ENCODE results near the gene FBP2. TPM values are rescaled to one million over a fixed set of nuclear protein-coding genes. Genes with fewer than 3 reads are reported as not detected.

Gene FBP2
- not detected in 2 replicates for total RNA-seq

- peaks cover 12% of the 10 kb centered on the region for H3K27me3 Mint-ChIP-seq (ENCODE audit: low read depth)
- no peak within 1 kb of the TSS for H3K4me3 Mint-ChIP-seq (ENCODE audit: low read depth)
- H3K27ac Mint-ChIP-seq = no peak within 1 kb of the TSS
- no peaks in the 10 kb centered on the region for H3K4me1 Mint-ChIP-seq (ENCODE audit: low read depth)
- intact Hi-C loops (cut with micrococcal nuclease) = no loop called here
- no peaks in the 10 kb centered on the region for H3K36me3 Mint-ChIP-seq (ENCODE audit: low read depth)
- H3K9me3 Mint-ChIP-seq = no peaks in the 10 kb centered on the region
- no peak for DNase-seq (ENCODE audit: low spot score)
Observed at GRCh38 chr9:94593459-94594345, at the start of gene FBP2. TSS of gene FBP2 (minus strand) at chr9:94593824. CDS start at chr9:94593726, 98 bp downstream.

GRCh38 chr9:94643176-94643575, 49.6 kb upstream of the FBP2 start:
- H3K27ac Mint-ChIP-seq = no peak overlapping the region
- intact Hi-C loops (cut with micrococcal nuclease) = no loop called here
- H3K9me3 Mint-ChIP-seq = no peaks in the 10 kb centered on the region
- peaks cover 10% of the 10 kb centered on the region for H3K4me1 Mint-ChIP-seq (ENCODE audit: low read depth)
- no peak for DNase-seq (ENCODE audit: low spot score)
- H3K27me3 Mint-ChIP-seq (ENCODE audit: low read depth) = peaks cover 34% of the 10 kb centered on the region
- H3K4me3 Mint-ChIP-seq (ENCODE audit: low read depth) = no peak overlapping the region
- no peaks in the 10 kb centered on the region for H3K36me3 Mint-ChIP-seq (ENCODE audit: low read depth)

GRCh38 chr9:94642501-94642900, 48.9 kb upstream of the FBP2 start:
- DNase-seq (ENCODE audit: low spot score) = no peak
- Mint-ChIP-seq H3K27ac (no peak overlapping the region), H3K4me3 (ENCODE audit: low read depth) (no peak overlapping the region), H3K4me1 (ENCODE audit: low read depth) (peaks cover 10% of the 10 kb centered on the region), H3K27me3 (ENCODE audit: low read depth) (peaks cover 37% of the 10 kb centered on the region), H3K9me3 (no peaks in the 10 kb centered on the region), H3K36me3 (ENCODE audit: low read depth) (no peaks in the 10 kb centered on the region)
- intact Hi-C loops (cut with micrococcal nuclease) = no loop called here

GRCh38 chr9:94639999-94640376, 46.4 kb upstream of the FBP2 start:
- intact Hi-C loops (cut with micrococcal nuclease) = no loop called here
- Mint-ChIP-seq H3K9me3 (no peaks in the 10 kb centered on the region), H3K27me3 (ENCODE audit: low read depth) (peaks cover 46% of the 10 kb centered on the region), H3K4me1 (ENCODE audit: low read depth) (peaks cover 10% of the 10 kb centered on the region), H3K4me3 (ENCODE audit: low read depth) (no peak overlapping the region), H3K36me3 (ENCODE audit: low read depth) (no peaks in the 10 kb centered on the region), H3K27ac (no peak overlapping the region)
- DNase-seq (ENCODE audit: low spot score) = no peak

- peaks cover 10% of the 10 kb centered on the region for H3K4me1 Mint-ChIP-seq (ENCODE audit: low read depth)
- H3K27ac Mint-ChIP-seq = no peak within 1 kb of the TSS
- no peaks in the 10 kb centered on the region for H3K36me3 Mint-ChIP-seq (ENCODE audit: low read depth)
- peak; percentile 12 for DNase-seq (ENCODE audit: low spot score)
- H3K9me3 Mint-ChIP-seq = no peaks in the 10 kb centered on the region
- intact Hi-C loops (cut with micrococcal nuclease) = no loop called here
- H3K27me3 Mint-ChIP-seq (ENCODE audit: low read depth) = peaks cover 41% of the 10 kb centered on the region
- H3K4me3 Mint-ChIP-seq (ENCODE audit: low read depth) = peak within 1 kb of the TSS; percentile 75
Observed at GRCh38 chr9:94639061-94639998, 45.7 kb upstream of the FBP2 start, which contains the start of gene FBP1. TSS of gene FBP1 (minus strand) at chr9:94639518. CDS start at chr9:94639310, 208 bp downstream.

- Mint-ChIP-seq H3K9me3 (no peaks in the 10 kb centered on the region), H3K4me1 (ENCODE audit: low read depth) (peaks cover 10% of the 10 kb centered on the region), H3K36me3 (ENCODE audit: low read depth) (no peaks in the 10 kb centered on the region), H3K27me3 (ENCODE audit: low read depth) (peaks cover 41% of the 10 kb centered on the region), H3K4me3 (ENCODE audit: low read depth) (peak overlapping the region; percentile 75), H3K27ac (no peak overlapping the region)
- no peak for DNase-seq (ENCODE audit: low spot score)
- intact Hi-C loops (cut with micrococcal nuclease) = no loop called here
Observed at GRCh38 chr9:94638335-94639060, 44.9 kb upstream of the FBP2 start.

- intact Hi-C loops (cut with micrococcal nuclease) = no loop called here
- no peaks in the 10 kb centered on the region for H3K36me3 Mint-ChIP-seq (ENCODE audit: low read depth)
- H3K27ac Mint-ChIP-seq = no peak overlapping the region
- H3K4me1 Mint-ChIP-seq (ENCODE audit: low read depth) = no peaks in the 10 kb centered on the region
- peaks cover 35% of the 10 kb centered on the region for H3K27me3 Mint-ChIP-seq (ENCODE audit: low read depth)
- DNase-seq (ENCODE audit: low spot score) = no peak
- no peak overlapping the region for H3K4me3 Mint-ChIP-seq (ENCODE audit: low read depth)
- H3K9me3 Mint-ChIP-seq = no peaks in the 10 kb centered on the region
Observed at GRCh38 chr9:94632737-94633136, 39.1 kb upstream of the FBP2 start.

GRCh38 chr9:94631599-94631998, 38.0 kb upstream of the FBP2 start:
- intact Hi-C loops (cut with micrococcal nuclease) = no loop called here
- H3K36me3 Mint-ChIP-seq (ENCODE audit: low read depth) = no peaks in the 10 kb centered on the region
- H3K4me3 Mint-ChIP-seq (ENCODE audit: low read depth) = no peak overlapping the region
- H3K27me3 Mint-ChIP-seq (ENCODE audit: low read depth) = peaks cover 29% of the 10 kb centered on the region
- no peaks in the 10 kb centered on the region for H3K9me3 Mint-ChIP-seq
- H3K4me1 Mint-ChIP-seq (ENCODE audit: low read depth) = no peaks in the 10 kb centered on the region
- DNase-seq (ENCODE audit: low spot score) = no peak
- H3K27ac Mint-ChIP-seq = no peak overlapping the region

- Mint-ChIP-seq H3K4me1 (ENCODE audit: low read depth) (no peaks in the 10 kb centered on the region), H3K27me3 (ENCODE audit: low read depth) (peaks cover 28% of the 10 kb centered on the region), H3K4me3 (ENCODE audit: low read depth) (no peak overlapping the region), H3K36me3 (ENCODE audit: low read depth) (no peaks in the 10 kb centered on the region), H3K9me3 (no peaks in the 10 kb centered on the region), H3K27ac (no peak overlapping the region)
- intact Hi-C loops (cut with micrococcal nuclease) = no loop called here
- no peak for DNase-seq (ENCODE audit: low spot score)
Observed at GRCh38 chr9:94630833-94631232, 37.2 kb upstream of the FBP2 start.

GRCh38 chr9:94630281-94630680, 36.7 kb upstream of the FBP2 start:
- no peak overlapping the region for H3K27ac Mint-ChIP-seq
- H3K9me3 Mint-ChIP-seq = no peaks in the 10 kb centered on the region
- no peaks in the 10 kb centered on the region for H3K4me1 Mint-ChIP-seq (ENCODE audit: low read depth)
- no peaks in the 10 kb centered on the region for H3K36me3 Mint-ChIP-seq (ENCODE audit: low read depth)
- DNase-seq (ENCODE audit: low spot score) = no peak
- no peak overlapping the region for H3K4me3 Mint-ChIP-seq (ENCODE audit: low read depth)
- intact Hi-C loops (cut with micrococcal nuclease) = no loop called here
- peaks cover 24% of the 10 kb centered on the region for H3K27me3 Mint-ChIP-seq (ENCODE audit: low read depth)

- intact Hi-C loops (cut with micrococcal nuclease) = no loop called here
- H3K9me3 Mint-ChIP-seq = no peaks in the 10 kb centered on the region
- H3K27me3 Mint-ChIP-seq (ENCODE audit: low read depth) = peaks cover 17% of the 10 kb centered on the region
- no peaks in the 10 kb centered on the region for H3K4me1 Mint-ChIP-seq (ENCODE audit: low read depth)
- no peak overlapping the region for H3K4me3 Mint-ChIP-seq (ENCODE audit: low read depth)
- H3K27ac Mint-ChIP-seq = no peak overlapping the region
- H3K36me3 Mint-ChIP-seq (ENCODE audit: low read depth) = no peaks in the 10 kb centered on the region
- DNase-seq (ENCODE audit: low spot score) = no peak
Observed at GRCh38 chr9:94627287-94627686, 33.7 kb upstream of the FBP2 start.

- Mint-ChIP-seq H3K27me3 (ENCODE audit: low read depth) (peaks cover 11% of the 10 kb centered on the region), H3K4me1 (ENCODE audit: low read depth) (no peaks in the 10 kb centered on the region), H3K36me3 (ENCODE audit: low read depth) (no peaks in the 10 kb centered on the region), H3K27ac (no peak overlapping the region), H3K9me3 (no peaks in the 10 kb centered on the region), H3K4me3 (ENCODE audit: low read depth) (no peak overlapping the region)
- intact Hi-C loops (cut with micrococcal nuclease) = no loop called here
- DNase-seq (ENCODE audit: low spot score) = no peak
Observed at GRCh38 chr9:94625835-94626234, 32.2 kb upstream of the FBP2 start.
